Mesodermal cell (in vitro differentiated cells): ENCODE data around the gene CYP2A7. TPM values are rescaled to one million over a fixed set of nuclear protein-coding genes. Genes with fewer than 3 reads are reported as not detected.
A peak's percentile ranks its signal among the peaks of the same experiment; 100 is the strongest.
"Not testable (repeated sequence)": the region's sequence is repeated elsewhere in the genome, so short reads cannot be mapped to it uniquely, and the experiment has no call there.

Experiments
- H3K27ac ChIP-seq: 2 replicates; pipeline ENCODE4 v1.7.0; 2013; ENCODE audit warnings: mild to moderate bottlenecking, low read depth, low read length, moderate library complexity; ENCODE audit not compliant: severe bottlenecking
- H3K36me3 ChIP-seq: 2 replicates; pipeline ENCODE4 v1.7.1; 2013; ENCODE audit warnings: mild to moderate bottlenecking, low read length, moderate library complexity; ENCODE audit not compliant: control insufficient read depth, insufficient read depth
- H3K4me1 ChIP-seq: one replicate; pipeline ENCODE4 v1.7.1; 2013; ENCODE audit warnings: mild to moderate bottlenecking, low read length; ENCODE audit not compliant: insufficient read depth, control insufficient read depth, poor library complexity, severe bottlenecking
- H3K4me3 ChIP-seq: 2 replicates; pipeline ENCODE4 v1.7.0; 2013; ENCODE audit warnings: low read length, control low read depth, mild to moderate bottlenecking; ENCODE audit not compliant: insufficient read depth, poor library complexity, severe bottlenecking; ENCODE audit errors: extremely low read depth
- H3K9me3 ChIP-seq: 2 replicates; pipeline ENCODE4 v1.7.1; 2013; ENCODE audit warnings: mild to moderate bottlenecking, low read length, moderate library complexity; ENCODE audit not compliant: control insufficient read depth
- WGBS, 2 experiments: methylation state at CpG; one replicate each; pipeline ENCODE4 v1.1.5; 2013; ENCODE audit warnings: missing lambda C conversion rate in 2 of 2; ENCODE audit not compliant: insufficient coverage in 2 of 2; 5-methylcytosine and 5-hydroxymethylcytosine counted together
- polyA plus RNA-seq, 2 experiments: library from polyadenylated mRNA; stranded (reverse); fragments of 50-300 nt; gene quantifications; one replicate each; pipeline ENCODE4 v1.2.3, GENCODE V29; 2013

The CYP2A7 gene, protein sequence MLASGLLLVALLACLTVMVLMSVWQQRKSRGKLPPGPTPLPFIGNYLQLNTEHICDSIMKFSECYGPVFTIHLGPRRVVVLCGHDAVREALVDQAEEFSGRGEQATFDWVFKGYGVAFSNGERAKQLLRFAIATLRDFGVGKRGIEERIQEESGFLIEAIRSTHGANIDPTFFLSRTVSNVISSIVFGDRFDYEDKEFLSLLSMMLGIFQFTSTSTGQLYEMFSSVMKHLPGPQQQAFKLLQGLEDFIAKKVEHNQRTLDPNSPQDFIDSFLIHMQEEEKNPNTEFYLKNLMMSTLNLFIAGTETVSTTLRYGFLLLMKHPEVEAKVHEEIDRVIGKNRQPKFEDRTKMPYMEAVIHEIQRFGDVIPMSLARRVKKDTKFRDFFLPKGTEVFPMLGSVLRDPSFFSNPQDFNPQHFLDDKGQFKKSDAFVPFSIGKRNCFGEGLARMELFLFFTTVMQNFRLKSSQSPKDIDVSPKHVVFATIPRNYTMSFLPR
- polyA plus RNA-seq (2013, experiment 1 of 2), result not detected
- not detected for polyA plus RNA-seq (2013, experiment 2 of 2)

DNA sequence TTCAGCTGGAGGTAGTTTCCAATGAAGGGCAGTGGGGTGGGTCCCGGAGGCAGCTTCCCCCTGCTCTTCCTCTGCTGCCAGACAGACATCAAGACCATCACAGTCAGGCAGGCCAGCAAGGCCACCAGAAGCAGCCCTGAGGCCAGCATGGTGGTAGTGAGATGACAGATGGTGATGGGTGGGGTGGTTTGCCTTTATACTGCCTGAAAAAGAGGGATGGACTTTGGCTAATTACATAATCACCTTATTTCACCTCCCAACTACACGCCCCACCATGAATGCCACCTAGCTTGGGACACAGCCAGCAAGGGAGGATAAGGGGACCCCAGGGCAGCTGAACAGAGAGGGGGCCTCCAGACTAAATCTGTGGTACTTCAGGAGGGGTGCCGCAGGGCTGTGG, at the start of gene CYP2A7:
Gene CYP2A7 (minus strand): TSS at position 170 of the 400 bp plus-strand sequence. CDS start 21 bp downstream, at position 149.
- H3K9me3 ChIP-seq, H3K36me3 ChIP-seq, H3K4me3 ChIP-seq, H3K4me1 ChIP-seq, H3K27ac ChIP-seq: not testable (repeated sequence)
- WGBS, 2 experiments, result 100% methylated on average over 2 of the region's 3 CpGs

- not testable (repeated sequence) for H3K27ac ChIP-seq, H3K4me3 ChIP-seq, H3K36me3 ChIP-seq, H3K4me1 ChIP-seq, H3K9me3 ChIP-seq
- 100% methylated on average over 2 of the region's 2 CpGs for WGBS, 2 experiments
Observed at GRCh38 chr19:40930799-40931198, 48.8 kb upstream of the CYP2A7 start.

DNA sequence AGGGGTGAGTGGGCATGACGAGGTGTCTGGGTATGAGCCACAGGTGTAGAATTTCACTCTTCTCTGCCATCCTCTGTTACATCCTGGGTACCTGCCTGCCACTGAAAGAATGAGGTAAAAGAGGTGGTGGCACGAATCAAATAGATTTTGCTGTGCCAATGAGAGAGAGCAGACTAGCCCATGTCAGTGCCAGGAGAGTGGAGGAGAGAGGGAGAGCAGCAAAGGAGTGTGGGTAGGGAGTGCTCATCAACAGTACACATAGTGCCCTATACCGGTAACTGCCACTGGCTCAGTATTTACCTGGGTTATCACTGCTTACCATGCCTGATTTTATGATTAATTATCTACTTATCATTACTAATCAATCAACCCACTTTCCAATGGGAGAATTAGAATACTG, 47.9 kb upstream of the CYP2A7 start:
- not testable (repeated sequence) for H3K27ac ChIP-seq
- 100% methylated on average over 1 of the region's 3 CpGs; no CpG with 5 or more reads in 1 of the 2 experiments for WGBS, 2 experiments

DNA sequence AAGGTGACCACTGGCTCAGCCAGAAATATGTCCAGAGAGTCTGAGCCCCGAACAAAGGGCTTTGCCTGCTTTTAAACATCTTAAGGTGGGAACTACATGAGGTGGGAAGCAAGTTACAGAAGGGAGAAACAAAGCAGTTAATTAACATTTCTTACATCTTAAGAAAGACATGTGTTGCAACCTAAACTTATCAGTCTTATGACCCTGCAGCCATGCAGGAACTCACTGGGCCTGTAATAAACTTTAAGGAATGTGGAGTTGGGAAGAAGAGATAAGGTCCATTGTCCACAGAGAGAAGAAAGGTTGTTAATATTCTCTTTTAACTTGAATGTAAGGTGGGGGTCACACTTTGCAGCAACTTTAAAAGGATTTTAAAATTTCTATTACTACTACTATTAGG, 46.8 kb upstream of the CYP2A7 start:
- H3K4me1 ChIP-seq, result peaks cover 2% of the 10 kb centered on the region
- H3K9me3 ChIP-seq, result peaks cover 4% of the 10 kb centered on the region
- WGBS, 2 experiments, result 83% methylated on average over 1 of the region's 1 CpG; no CpG with 5 or more reads in 1 of the 2 experiments
- no peak overlapping the region for H3K27ac ChIP-seq
- H3K4me3 ChIP-seq, result no peak overlapping the region
- no peaks in the 10 kb centered on the region for H3K36me3 ChIP-seq

More for the DNA sequence above, 47.9 kb upstream of the CYP2A7 start:
- not testable (repeated sequence) for H3K36me3 ChIP-seq, H3K4me3 ChIP-seq, H3K9me3 ChIP-seq, H3K4me1 ChIP-seq

DNA sequence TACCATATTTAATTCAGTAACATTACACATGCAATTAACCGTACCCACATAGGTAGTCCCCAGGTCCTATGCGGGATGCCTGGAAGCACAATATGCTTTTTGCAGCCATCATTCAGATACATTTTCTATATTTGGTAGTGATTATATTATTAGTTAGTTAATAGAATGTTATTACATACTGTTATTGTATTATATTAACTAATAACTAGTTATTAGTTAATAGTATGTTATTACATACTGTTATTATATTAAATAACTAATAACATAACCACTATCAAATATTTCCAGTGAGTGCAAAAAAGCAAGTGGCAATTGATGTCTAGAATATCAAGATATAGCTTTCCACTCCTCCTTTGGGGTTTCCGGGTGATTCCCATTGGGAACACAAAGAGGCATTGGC, 45.5 kb upstream of the CYP2A7 start:
- WGBS, 2 experiments, result 100% methylated on average over 1 to 2 of the region's 3 CpGs
- H3K36me3 ChIP-seq, result no peaks in the 10 kb centered on the region
- no peak overlapping the region for H3K4me3 ChIP-seq
- peaks cover 7% of the 10 kb centered on the region for H3K9me3 ChIP-seq
- H3K27ac ChIP-seq, result no peak overlapping the region
- peaks cover 7% of the 10 kb centered on the region for H3K4me1 ChIP-seq

DNA sequence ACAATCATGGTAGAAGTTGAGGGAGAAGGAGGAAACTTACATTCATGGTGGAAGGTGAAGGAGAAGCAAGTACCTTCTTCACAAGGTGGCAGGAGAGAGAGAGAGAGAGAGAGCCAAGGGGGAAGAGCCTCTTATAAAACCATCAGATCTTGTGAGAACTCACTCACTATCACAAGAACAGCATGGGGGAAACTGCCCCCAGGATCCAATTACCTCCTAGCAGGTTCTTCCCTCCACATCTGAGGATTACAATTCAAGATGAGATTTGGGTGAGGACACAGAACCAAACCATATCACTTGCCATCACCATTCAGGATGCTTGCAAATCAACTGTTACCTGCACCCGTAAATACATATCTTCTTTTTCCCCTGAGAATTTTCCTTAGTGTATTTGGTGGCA, 44.2 kb upstream of the CYP2A7 start:
- H3K36me3 ChIP-seq, H3K4me3 ChIP-seq, H3K27ac ChIP-seq, H3K9me3 ChIP-seq: not testable (repeated sequence)
- H3K4me1 ChIP-seq, result peaks cover 16% of the 10 kb centered on the region
- no CpG with 5 or more reads among the region's 1 CpG for WGBS, 2 experiments

DNA sequence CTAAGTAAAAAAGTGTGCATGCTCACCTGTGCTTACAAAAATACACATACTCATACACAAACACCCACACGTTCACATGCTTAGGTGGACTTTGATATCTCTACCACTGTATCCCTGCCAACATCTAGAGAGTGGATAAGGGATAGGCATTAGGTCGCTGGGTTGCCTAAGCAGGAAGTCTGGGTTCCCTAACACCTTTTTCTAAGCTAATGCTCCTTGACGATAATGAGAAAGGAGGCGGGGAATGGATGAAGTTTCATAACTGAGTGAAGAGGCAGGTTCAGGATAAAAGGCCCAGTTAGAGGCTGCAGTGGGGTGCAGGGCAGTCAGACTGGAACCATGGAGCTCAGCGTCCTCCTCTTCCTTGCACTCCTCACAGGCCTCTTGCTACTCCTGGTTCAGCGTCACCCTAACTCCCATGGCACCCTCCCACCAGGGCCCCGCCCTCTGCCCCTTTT, 41.9 kb upstream of the CYP2A7 start:
- H3K9me3 ChIP-seq, result peaks cover 15% of the 10 kb centered on the region
- H3K27ac ChIP-seq, result no peak overlapping the region
- H3K4me1 ChIP-seq, result peaks cover 19% of the 10 kb centered on the region
- no peak overlapping the region for H3K4me3 ChIP-seq
- 93 to 100% methylated on average over 1 to 5 of the region's 7 CpGs for WGBS, 2 experiments
- no peaks in the 10 kb centered on the region for H3K36me3 ChIP-seq

DNA sequence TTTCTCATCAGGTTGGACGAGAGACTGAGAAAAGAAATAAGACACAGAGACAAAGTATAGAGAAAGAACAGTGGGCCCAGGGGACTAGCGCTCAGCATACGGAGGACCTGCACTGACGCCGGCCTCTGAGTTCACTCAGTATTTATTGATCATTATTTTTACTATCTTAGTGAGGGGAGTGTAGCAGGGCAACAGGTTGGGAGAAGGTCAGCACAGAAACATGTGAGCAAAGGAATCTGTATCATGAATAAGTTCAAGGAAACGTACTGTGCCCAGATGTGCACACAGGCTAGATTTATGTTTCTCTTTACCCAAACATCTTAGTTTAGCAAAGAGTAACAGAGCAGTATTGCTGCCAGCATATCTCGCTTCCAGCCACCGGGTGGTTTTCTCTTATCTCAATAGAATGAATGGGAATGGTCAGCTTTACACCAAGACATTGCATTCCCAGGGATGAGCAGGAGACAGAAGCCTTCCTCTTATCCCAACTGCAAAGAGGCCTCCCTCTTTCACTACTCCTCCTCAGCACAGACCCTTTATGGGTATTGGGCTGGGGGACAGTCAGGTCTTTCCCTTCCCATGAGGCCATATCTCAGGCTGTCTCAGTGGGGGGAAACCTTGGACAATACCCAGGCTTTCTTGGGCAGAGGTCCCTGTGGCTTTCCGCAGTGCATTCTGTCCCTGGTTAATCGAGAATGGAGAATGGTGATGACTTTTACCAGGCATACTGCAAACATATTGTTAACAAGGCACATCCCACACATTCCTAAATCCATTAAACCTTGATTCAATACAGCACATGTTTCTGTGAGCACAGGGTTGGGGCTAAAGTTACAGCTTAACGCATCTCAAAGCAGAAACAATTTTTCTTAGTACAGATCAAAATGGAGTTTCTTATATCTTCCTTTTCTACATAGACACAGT, 40.5 kb upstream of the CYP2A7 start:
- H3K4me3 ChIP-seq, H3K36me3 ChIP-seq: not testable (repeated sequence)
- peaks cover 19% of the 10 kb centered on the region for H3K4me1 ChIP-seq
- peak overlapping the region; percentile 85 for H3K27ac ChIP-seq
- 76 to 96% methylated on average over 3 to 6 of the region's 11 CpGs for WGBS, 2 experiments
- peaks cover 15% of the 10 kb centered on the region for H3K9me3 ChIP-seq

DNA sequence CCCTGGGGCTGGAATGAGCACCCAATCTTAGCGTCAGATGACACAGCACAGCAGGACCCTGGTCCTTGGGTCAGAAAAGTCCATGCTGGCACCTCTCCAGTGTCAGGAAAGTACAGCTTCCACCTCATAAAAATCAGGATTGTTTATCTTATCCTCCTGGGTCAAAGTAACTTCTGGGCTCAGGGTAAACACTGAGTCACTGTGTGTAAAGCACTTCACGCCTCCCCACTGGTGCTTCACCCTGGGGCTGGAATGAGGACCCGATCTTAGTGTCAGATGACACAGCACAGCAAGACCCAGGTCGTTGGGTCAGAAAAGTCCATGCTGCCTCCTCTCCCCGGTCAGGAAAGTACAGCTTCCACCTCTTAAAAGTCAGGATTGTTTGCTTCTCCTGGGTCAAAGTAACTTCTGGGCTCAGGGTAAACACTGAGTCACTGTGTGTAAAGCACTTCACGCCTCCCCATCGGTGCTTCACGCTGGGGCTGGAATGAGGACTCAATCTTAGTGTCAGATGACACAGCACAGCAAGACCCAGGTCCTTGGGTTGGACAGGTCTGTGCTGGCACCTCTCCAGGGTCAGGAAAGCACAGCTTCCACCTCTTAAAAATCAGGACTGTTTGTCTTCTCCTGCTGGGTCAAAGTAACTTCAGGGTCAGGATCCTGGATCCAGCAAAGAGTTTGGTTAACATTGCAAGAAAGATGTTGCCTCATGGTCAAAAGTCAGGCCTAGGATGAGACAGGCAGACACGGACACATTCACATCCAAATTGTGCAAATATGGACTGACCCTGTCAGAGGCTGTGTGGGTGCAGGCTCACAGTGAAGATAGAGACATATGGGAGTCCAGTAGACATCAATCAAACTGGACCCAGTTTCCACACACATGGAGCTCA, 39.2 kb upstream of the CYP2A7 start:
- WGBS, 2 experiments, result 42 to 59% methylated on average over 8 to 9 of the region's 9 CpGs
- Histone ChIP-seq H3K4me3 (no peak overlapping the region), H3K27ac (peak overlapping the region; percentile 85), H3K9me3 (peaks cover 15% of the 10 kb centered on the region), H3K4me1 (peaks cover 19% of the 10 kb centered on the region), H3K36me3 (no peaks in the 10 kb centered on the region)
